Cerebellar cortex (tissue), 1 donor: ENCODE results near the gene A4GNT.
"Not testable (repeated sequence)": the region's sequence is repeated elsewhere in the genome, so short reads cannot be mapped to it uniquely, and the experiment has no call there.

ENCODE experiments used
- DNase-seq: peaks from one replicate; pipeline ENCODE4 v3.0.0-alpha.2; 2015; ENCODE audit warnings: low spot score

A4GNT gene

GRCh38 chr3:138118612-138119422, 13.4 kb downstream of the A4GNT start:
- DNase-seq = peak; percentile 88

DNA sequence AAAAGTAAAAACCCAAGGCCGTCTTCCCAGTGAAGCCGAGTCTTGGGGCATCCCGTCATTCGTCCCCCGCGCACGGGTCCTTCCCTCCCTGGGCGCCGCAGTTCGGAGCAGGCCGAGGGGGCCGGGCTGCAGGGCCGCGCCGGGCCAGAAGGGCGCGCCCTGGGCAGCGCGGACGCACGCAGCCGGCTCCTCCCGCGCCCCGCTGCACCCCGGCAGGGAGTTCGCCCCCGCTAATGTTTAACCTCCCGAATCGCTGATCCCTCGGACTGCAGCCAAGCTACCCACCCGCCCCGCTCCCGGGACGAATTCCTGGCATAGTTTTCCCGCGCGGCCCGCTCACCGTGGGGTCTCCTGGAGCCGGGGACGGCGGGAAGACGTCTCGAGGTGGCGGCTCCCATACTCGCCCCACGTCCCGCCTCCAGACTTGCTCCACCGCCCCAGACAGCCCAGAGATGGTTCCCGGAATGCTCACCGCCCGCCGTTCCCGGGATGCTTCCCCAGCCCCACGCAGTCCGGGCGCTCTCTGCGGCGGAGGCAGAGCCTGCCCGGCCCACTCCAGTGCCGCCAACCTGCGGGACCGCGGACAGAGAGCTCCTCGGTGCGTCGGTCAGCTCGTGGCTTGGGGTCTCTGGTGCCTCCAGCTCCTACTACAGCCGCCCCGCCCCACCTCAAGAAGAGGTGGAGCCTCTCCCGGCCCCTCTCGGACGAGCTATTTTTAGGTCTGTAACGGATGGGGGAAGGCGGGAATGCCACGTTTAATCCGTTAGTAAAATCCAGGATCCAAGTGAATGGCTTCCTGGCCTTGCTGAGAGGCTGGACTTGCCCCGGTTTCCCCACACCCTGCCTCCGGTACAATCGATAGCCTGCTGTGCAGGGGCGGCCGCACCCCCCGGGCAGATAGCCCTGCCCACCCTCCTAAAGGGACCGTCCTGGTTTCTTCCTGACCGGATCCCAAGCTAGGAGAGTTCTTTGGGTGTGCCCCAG, 16.9 kb downstream of the A4GNT start, which contains the start of gene DZIP1L:
Gene DZIP1L, minus strand, starts transcription at position 621 of the 984 bp plus-strand sequence. CDS start 11,637 bp downstream, outside the sequence.
- peak; percentile 80 for DNase-seq

DNA sequence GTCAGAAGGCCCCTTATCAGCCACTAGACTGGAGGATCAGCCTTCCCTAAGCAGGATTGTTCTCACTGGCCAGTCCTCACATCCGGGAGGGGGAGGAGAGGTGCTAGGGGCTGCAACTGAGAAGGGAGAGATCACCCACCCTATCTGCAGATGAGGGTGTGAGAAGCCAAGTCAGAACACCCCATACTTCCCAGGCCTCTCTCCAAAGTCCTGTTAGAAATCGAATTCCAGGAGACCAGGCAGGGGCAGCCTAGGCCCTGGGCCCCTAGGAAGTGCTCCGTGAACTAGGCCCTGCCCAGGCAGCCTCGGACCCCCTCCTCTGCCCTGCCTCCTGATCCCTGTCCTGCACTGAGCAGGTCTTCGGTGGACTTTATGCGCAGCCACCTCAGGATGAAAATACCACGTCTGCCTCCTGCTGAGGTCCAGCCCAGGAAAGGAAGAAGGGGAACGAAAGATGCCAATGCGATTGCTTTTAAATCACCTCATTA, 17.7 kb downstream of the A4GNT start:
- peak; percentile 33 for DNase-seq

DNA sequence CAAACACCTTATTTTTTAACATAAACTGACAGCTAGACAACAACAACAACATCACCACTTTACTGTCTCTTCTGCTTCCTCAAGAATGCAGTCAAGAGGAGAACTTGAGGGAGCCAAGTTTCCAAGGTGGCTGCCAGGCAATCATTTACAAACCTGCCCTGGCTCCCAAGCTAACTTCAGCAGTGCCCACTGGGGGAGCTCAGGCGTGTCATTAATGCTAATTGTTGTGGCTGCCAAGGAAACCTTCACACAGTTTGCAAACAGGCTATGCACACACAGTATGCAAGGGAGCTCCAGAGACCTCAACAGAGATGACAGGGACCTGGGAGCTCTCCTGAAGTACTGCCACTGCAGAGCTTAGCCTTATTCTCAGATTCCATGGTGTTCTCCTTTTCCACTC, 18.9 kb downstream of the A4GNT start:
- peak; percentile 5 for DNase-seq

DNA sequence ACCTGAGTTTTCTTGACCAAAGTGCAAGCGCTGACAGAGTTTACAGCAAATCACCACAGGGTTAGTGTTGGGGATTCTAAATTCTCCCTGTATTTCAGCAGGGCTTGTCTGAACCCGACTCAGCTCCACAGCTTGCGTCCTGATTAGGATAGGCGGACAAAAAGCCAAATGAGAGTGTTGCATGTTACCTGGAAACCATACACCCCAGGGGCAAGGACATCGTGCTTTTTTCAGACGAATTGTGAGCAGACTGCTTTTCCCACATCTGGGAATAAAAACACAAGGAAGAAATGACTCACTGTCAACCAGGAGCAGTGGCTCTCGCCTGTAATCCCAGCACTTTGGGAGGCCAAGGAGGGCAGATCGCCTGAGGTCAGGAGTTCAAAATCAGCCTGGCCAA, 19.8 kb downstream of the A4GNT start:
- DNase-seq = no peak

DNA sequence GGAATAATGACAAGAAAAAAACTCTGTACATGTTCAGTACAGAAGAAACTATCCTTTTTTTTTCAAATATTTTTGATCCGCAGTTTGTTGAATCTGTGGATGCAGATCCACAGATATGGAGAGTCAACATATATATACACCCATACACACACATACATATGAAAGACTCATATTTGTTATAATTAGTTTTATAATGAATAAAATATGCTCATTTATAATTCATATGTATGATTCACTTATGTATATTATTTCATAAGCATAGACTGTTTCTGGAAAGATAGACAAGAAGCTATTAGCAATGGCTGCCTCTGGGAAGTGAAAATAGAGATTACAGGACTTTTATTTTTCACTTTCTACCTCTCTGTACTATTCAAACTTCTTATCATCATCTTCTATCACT, 26.6 kb downstream of the A4GNT start:
- DNase-seq = no peak

GRCh38 chr3:138103466-138103865, 28.7 kb downstream of the A4GNT start:
- no peak for DNase-seq

DNA sequence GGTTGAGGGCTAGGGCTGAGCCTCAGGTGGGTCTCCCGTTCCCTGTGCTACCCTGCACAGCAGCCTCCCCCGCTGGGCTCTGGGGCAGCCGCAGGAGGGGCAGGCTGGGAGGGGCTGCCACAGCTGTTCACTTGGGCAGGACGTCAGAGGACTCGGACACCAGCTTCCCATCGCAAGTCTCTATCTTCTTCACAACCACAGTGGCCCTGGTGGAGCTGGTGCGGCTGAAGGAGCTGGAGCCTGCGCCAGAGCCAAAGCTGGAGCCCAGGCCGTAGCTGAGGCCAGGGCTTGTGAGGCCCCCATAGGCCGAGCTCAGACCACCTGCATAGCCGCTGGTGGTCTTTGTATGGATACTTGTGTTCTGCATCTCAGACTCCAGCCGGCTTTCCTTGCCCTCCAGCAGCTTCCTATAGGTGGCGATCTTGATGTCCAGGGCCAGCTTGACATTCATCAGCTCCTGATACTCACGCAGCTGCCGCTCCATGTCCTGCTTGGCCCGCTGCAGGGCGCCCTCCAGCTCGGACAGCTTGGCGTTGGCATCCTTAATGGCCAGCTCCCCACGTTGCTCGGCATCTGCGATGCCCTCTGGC, 30.7 kb downstream of the A4GNT start:
- peak; percentile 19 for DNase-seq

DNA sequence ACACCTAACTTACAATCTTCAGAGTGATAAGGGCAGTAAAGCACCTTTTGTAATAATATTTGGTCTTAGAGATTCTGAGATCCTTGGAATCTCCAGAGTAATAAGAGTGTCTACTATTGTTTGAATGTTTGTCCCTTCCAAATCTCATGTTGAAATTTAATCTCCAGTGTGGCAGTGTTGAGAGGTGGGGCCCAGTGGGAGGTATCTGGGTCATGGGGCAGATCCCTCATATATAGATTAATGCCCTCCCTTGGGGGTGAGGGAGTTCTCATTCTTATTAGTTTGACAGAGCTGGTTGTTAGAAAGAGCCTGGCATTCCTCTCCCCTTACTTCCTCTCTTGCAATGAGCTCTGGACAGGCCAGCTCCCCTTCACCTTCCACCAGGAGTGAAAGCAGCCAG, 32.8 kb downstream of the A4GNT start:
- no peak for DNase-seq

DNA sequence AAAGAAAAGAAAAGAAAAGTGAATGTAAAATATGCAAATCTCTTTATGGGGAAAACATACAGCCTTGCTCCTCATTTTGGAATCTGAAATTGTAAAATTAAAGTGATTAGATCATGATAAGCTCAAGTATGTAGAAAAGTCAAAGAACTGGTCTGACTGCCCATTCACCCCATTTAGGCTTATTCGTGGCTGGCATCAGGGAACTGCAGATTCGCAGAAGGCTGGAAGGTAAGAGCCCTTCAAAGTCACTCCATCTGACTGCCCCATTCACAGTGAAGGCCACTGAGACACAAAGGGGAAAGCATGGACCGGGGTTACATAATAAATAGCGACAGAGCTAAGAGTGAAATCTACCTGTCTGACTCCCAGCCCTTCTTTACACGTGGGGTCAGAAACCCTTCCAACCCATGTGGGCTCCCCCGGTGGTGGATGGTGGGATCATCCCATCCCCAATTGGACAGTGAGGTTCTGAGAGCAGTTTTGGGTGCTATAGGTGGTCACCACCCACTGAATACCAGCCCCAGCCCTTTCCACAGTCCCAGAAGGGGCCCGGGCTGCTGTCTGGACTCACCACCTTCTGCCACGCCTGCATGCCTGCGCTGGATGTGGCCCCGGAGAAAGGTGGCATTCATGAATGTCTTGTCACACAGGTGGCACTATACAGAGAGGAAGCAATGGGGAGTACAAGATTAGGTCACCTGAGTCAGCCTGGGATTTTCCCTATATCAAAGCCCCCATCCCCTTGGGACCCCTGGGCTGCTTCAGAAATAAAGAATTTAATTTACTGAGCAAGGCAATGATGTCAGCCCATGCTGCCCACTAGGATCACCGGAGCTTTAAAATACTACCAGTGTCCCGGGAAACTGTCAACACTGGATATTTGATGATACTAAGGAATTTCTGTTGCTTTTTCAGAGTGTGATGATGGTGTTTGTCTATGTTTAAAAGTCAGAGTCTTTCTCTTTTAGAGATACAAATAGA, 34.7 kb downstream of the A4GNT start:
- DNase-seq = no peak

- no peak for DNase-seq
Measured at GRCh38 chr3:138093721-138094120, 38.5 kb downstream of the A4GNT start.

DNA sequence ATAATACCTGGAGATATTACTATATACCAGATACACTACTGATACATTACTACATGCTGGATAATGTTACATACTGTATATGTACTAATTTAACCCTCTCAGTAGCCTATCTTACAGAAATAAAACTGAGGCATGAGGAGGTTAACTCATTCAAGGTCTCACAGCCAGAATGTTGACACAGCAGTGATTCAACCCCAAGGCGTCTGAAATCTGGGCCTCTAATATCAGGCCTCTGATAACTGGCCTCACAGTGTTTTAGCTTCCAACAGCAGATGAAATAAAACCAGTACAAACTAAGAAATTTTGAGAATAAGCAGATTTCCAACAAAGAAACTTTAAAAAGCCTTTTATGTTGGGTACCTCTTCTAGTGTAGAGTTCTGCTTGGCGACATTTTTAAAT, 40.2 kb downstream of the A4GNT start:
- no peak for DNase-seq

GRCh38 chr3:138089091-138089490, 43.1 kb downstream of the A4GNT start:
- no peak for DNase-seq

DNA sequence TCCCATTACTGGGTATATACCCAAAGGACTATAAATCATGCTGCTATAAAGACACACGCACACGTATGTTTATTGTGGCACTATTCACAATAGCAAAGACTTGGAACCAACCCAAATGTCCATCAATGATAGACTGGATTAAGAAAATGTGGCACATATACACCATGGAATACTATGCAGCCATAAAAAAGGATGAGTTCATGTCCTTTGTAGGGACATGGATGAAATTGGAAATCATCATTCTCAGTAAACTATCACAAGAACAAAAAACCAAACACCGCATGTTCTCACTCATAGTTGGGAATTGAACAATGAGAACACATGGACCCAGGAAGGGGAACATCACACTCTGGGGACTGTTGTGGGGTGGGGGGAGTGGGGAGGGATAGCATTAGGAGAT, 46.4 kb downstream of the A4GNT start:
- not testable (repeated sequence) for DNase-seq

DNA sequence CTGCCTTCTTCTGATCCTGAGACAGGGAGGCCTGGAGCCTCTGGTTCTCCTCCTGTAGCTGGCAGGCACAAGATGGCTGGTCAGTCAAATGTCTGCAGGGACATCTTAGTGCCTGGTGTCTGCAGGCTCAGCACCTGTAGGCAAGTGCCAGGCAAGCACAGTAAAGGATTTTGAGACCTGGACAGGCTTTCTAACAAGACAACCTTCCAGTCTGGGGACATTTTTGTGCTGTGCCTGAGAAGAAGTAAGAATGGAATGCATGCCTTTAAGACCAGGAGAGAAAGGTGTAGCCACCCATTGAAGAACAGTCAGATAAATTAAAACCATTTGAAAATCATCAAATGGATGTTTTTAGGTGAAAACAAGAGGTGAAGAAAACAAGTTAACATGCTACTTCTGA, 48.0 kb downstream of the A4GNT start:
- no peak for DNase-seq

GRCh38 chr3:138082992-138083386, 49.2 kb downstream of the A4GNT start:
- DNase-seq = no peak

GRCh38 chr3:138082085-138082991, 49.9 kb downstream of the A4GNT start:
- DNase-seq = no peak

DNA sequence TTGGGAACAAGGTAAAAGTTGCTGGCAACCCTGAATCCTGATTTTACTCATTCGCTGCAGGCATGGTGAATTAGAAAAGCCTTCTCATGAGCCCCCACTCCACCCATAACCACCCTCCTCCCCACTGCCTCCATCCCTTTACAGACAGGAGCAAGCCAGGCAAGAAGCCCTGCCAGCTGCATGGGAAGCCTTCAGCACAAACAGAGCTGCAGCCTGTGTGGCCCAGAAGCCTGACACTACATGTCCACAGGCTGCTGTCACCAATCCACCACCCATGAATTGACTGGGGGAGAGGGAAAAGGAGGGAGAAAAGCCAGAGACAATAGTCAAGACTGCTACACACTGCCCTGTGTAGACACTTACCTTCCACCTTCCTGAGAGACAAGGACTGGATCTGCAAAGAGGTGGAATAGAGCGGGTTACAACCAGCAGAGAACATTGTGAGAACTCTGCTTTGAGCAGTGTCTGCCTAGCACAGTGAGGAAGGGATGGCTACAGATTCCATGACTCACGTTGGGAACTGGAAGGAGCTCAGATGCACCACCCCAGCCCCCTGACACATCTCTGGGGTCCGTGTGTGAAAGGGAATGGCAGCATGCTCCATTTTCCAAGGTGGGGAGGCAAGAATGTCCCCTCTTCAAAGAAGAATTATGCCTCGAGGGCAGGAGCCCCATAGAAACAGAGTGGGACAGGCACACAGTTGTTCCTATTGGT, 50.7 kb downstream of the A4GNT start:
- DNase-seq = no peak

DNA sequence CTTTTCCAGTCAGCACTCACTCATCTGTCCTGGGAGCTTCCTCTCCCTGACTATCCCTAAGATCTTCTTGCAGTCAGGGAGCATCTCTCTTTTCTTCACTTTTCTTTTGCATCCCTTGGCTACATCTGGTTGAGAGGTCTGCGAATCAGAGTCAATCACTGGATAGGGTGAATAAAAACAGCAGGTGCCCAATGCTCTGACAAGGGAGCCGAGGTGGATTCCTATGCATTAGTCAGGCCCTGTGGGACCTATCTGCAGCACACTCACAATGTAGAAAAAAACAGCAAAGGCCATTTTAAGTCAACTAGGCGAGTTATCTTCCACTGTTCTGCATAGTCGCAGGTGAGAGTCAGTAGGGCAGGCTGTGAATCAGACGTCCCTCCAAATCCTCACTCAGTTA, 52.3 kb downstream of the A4GNT start:
- no peak for DNase-seq
